Right lobe of liver (tissue), 6 donors: ENCODE measurements around the gene ZRANB3. TPM values are rescaled to one million over a fixed set of nuclear protein-coding genes. Genes with fewer than 3 reads are reported as not detected.

Source experiments
- ATAC-seq, 4 donors: fragments of 200-7000 bp; cut with Tn5 transposase; one replicate each; pipeline ENCODE4 v1.9.1; 2020; ENCODE audit warnings: mild to moderate bottlenecking in 4 of 4, moderate library complexity in 4 of 4
- DNase-seq, 3 donors: peaks; one replicate each; pipeline ENCODE4 v3.0.0-alpha.2; 2020
- H3K27ac ChIP-seq, 3 donors: fragments of 200-600 bp; one replicate each; pipeline ENCODE4 v1.8.0; 2022
- H3K27me3 ChIP-seq, 2 donors: fragments of 200-600 bp; one replicate each; pipeline ENCODE4 v1.8.0; 2022
- H3K36me3 ChIP-seq, 4 donors: fragments of 200-600 bp; sonication (generic) in 1 of 4; one replicate each; pipeline versions ENCODE4 v1.5.1 to v1.8.0; 2017 to 2022; ENCODE audit warnings: control low read depth in 1 of 4
- H3K4me1 ChIP-seq, 4 donors: fragments of 200-600 bp; sonication (generic) in 1 of 4; one replicate each; pipeline versions ENCODE4 v1.5.1 to v1.8.0; 2017 to 2022; ENCODE audit warnings: control low read depth in 1 of 4
- H3K4me3 ChIP-seq, 3 donors: fragments of 200-600 bp; one replicate each; pipeline ENCODE4 v1.8.0; 2022
- H3K9me3 ChIP-seq, 4 donors: fragments of 200-600 bp; sonication (generic) in 1 of 4; one replicate each; pipeline versions ENCODE4 v1.5.1 to v1.8.0; 2017 to 2022; ENCODE audit warnings: control low read depth in 1 of 4
- POLR2A ChIP-seq: fragments of 450-650 bp; IDR thresholded peaks from one replicate; pipeline ENCODE4 v1.6.1; 2017; ENCODE audit warnings: antibody characterized with exemption, mild to moderate bottlenecking
- WGBS: methylation state at CpG from one replicate; pipeline ENCODE4 v1.1.6; 2018; ENCODE audit warnings: low coverage, low lambda C conversion rate; ENCODE audit not compliant: insufficient coverage; ENCODE audit errors: missing lambda C conversion rate; 5-methylcytosine and 5-hydroxymethylcytosine counted together
- intact Hi-C, 2 donors: fragments of 100-400 bp; cut with DNase I; formaldehyde crosslinking; loops; one replicate each; pipeline versions ENCODE4 v1.11.2 to v1.14.1; 2022
- total RNA-seq, 6 experiments: library from RNA; depleted of rRNA in 2 of 6; stranded (reverse); fragments of >200 nt in 2 of 6; fragmentation: NEBNext Ultra II Directional in 3 of 6; extraction: Animal tissue kit (Norgen Biotek cat#: 25700) in 3 of 6; gene quantifications; one replicate each; pipeline versions ENCODE4 v1.1.0 to v1.2.4, GENCODE V29; 2016 to 2023
- TF ChIP-seq, protein P1 (sequence below), 4 donors: fragments of 200-600 bp in 3 of 4; fragments of 450-650 bp in 1 of 4; IDR thresholded peaks; one replicate each; pipeline versions ENCODE4 v1.5.1 to v1.8.0; 2016 to 2022; ENCODE audit warnings: antibody characterized with exemption in 4 of 4, mild to moderate bottlenecking in 2 of 4
- donor health status: DM: no; HTN: yes; CAD: no.
- donor health status: DM: no; HTN: no; CAD: no.
- donor health status: DM: no; HTN: no; CAD: no.
- donor health status: DM: no; HTN: yes; CAD: no.
- donor health status: DM: no; HTN: yes; CAD: no.

ZRANB3 gene
- total RNA-seq, 6 experiments from 2014 or later: 3.3 to 5.6 (median 4.0) TPM

DNA sequence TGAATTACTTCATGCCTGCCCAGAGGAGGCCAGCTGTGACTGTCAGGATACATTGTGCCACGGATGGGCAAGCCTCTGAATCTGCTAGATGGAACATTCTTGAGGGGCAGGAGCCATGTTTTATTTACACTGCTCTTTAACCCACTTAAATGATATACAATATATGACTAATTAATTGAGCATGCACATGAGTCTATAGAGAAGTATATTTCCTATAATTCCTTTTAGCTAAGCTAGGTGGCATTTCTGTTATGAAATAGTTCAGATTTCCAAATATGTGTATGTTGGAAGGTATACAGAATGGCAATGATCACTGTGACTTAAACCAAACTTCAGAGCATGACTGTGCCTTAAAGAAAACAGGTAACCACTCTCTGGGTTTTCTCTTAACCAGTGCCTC lies 347.2 kb downstream of the ZRANB3 start:
- Histone ChIP-seq H3K4me1 (no peaks in the 10 kb centered on the region), H3K9me3 (no peaks in the 10 kb centered on the region), H3K4me3 (no peak overlapping the region), H3K27ac (no peak overlapping the region), H3K36me3 (no peaks in the 10 kb centered on the region), H3K27me3 (no peaks in the 10 kb centered on the region)
- TF ChIP-seq, protein P1, sequence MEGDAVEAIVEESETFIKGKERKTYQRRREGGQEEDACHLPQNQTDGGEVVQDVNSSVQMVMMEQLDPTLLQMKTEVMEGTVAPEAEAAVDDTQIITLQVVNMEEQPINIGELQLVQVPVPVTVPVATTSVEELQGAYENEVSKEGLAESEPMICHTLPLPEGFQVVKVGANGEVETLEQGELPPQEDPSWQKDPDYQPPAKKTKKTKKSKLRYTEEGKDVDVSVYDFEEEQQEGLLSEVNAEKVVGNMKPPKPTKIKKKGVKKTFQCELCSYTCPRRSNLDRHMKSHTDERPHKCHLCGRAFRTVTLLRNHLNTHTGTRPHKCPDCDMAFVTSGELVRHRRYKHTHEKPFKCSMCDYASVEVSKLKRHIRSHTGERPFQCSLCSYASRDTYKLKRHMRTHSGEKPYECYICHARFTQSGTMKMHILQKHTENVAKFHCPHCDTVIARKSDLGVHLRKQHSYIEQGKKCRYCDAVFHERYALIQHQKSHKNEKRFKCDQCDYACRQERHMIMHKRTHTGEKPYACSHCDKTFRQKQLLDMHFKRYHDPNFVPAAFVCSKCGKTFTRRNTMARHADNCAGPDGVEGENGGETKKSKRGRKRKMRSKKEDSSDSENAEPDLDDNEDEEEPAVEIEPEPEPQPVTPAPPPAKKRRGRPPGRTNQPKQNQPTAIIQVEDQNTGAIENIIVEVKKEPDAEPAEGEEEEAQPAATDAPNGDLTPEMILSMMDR (IDR thresholded peaks at IDR 0.05): no peak
- no peak for TF ChIP-seq POLR2A
- intact Hi-C loops: no loop called here
- 80% methylated on average over 1 of the region's 1 CpG for WGBS
- DNase-seq (no peak), ATAC-seq (no peak)

DNA sequence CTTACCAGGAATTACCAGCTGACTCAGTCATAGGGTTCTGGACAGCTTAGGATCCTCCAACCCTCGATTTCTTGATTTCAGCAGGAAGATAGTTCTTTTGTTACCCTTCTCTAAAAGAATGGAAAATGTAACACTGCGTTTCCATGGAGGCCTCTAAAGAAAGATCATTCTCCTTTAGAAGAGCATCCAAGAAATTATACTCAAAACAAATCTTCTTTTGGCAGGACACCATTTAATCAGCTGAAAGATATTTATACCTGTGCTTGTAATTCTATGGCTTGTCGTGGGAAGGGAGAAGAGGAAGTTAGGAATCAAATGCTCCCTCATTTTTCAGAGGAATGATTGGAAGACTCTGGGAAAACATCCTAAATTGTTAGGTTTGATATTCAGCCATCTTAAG lies 348.4 kb downstream of the ZRANB3 start:
- ATAC-seq (no peak), DNase-seq (no peak)
- Histone ChIP-seq H3K27ac (no peak overlapping the region), H3K4me1 (no peaks in the 10 kb centered on the region), H3K4me3 (no peak overlapping the region), H3K27me3 (no peaks in the 10 kb centered on the region), H3K9me3 (no peaks in the 10 kb centered on the region), H3K36me3 (no peaks in the 10 kb centered on the region)
- 85% methylated on average over 3 of the region's 3 CpGs for WGBS
- intact Hi-C loops: no loop called here
- TF ChIP-seq, protein P1 (IDR thresholded peaks at IDR 0.05): no peak
- no peak for TF ChIP-seq POLR2A

DNA sequence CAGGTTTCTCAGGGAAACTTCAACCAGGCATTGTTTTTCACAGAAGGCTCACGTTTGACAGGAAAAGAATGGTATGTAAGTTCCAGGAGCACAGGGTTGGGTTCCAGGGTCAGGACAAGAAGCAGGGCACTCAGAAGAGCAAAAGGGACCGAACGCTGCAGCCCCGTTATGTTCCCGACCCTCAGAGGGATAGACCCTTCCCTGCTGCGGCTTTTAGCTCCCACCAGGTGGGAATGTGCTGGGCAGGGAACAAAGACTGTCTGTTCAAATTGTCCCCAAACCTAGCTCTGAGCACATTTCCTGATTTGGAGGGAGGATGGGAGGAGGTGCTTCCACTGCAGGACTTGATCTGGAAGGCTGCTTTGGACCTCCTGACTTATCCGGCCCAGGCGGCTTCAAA lies 348.8 kb downstream of the ZRANB3 start:
- H3K27me3 ChIP-seq: no peaks in the 10 kb centered on the region
- ATAC-seq (no peak), DNase-seq (no peak)
- 74% methylated on average over 6 of the region's 8 CpGs for WGBS
- intact Hi-C loops: no loop called here
- no peak overlapping the region for H3K27ac ChIP-seq
- H3K4me1 ChIP-seq: no peaks in the 10 kb centered on the region
- no peaks in the 10 kb centered on the region for H3K9me3 ChIP-seq
- TF ChIP-seq, protein P1 (IDR thresholded peaks at IDR 0.05): no peak
- TF ChIP-seq POLR2A: no peak
- no peaks in the 10 kb centered on the region for H3K36me3 ChIP-seq
- H3K4me3 ChIP-seq: no peak overlapping the region

DNA sequence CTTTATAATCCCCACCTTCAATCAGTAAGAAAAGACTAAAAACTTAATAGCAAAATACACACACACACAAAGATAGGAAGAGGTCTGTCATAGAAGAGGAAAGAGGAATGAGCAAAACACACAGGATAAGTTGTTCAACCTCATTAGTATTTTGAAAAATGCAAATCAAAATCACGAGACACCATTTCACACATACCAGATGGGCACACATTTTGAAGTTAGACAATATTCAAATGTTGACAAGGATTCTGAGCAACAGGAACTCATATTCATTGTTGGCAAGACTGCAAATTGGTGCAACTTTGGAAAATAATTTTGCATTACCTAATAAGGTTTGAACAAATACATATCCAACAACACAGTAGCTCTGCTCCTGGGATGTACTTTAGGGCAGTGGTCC lies 351.3 kb downstream of the ZRANB3 start:
- no peak overlapping the region for H3K27ac ChIP-seq
- H3K4me3 ChIP-seq: no peak overlapping the region
- no peak for ATAC-seq
- no peaks in the 10 kb centered on the region for H3K4me1 ChIP-seq
- TF ChIP-seq POLR2A: no peak
- TF ChIP-seq, protein P1 (IDR thresholded peaks at IDR 0.05): no peak
- peaks cover 0 to 5% (median 0%) of the 10 kb centered on the region in 4 donors for H3K36me3 ChIP-seq
- WGBS: 75% methylated on average over 1 of the region's 1 CpG
- intact Hi-C loops: no loop called here
- no peaks in the 10 kb centered on the region for H3K9me3 ChIP-seq
- DNase-seq: no peak
- no peaks in the 10 kb centered on the region for H3K27me3 ChIP-seq

DNA sequence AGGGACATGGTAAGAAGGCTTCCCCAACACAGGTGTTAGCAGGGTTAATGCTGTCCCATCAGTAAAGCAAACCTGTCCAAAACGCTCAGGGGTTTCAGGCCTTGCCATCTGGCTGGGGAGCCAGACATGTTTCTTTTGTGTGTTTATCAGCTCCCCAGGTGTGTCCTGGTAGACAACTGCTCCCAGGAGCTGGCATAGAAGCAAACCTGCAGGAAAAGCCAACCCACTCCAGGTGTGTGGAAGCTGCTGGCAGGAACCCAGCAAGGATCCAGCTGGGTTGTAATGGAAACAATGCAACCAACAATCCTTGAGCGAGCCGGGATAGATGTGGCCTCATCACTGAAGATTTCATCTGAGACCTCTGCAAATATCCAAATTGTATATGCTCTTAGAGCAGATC lies 355.8 kb downstream of the ZRANB3 start:
- Histone ChIP-seq H3K36me3 (peaks cover 0 to 7% (median 3%) of the 10 kb centered on the region in 4 donors), H3K4me1 (no peaks in the 10 kb centered on the region), H3K27ac (no peak overlapping the region), H3K27me3 (no peaks in the 10 kb centered on the region), H3K4me3 (no peak overlapping the region), H3K9me3 (no peaks in the 10 kb centered on the region)
- 96% methylated on average over 3 of the region's 3 CpGs for WGBS
- intact Hi-C loops: no loop called here
- ATAC-seq: no peak
- TF ChIP-seq, protein P1 (IDR thresholded peaks at IDR 0.05): no peak
- DNase-seq: no peak
